T-cell (primary cell): Measurements from ENCODE around the gene C22orf23. TPM values are rescaled to one million over a fixed set of nuclear protein-coding genes. Genes with fewer than 3 reads are reported as not detected.

Experiments used
- ATAC-seq, 4 experiments: fragments of 200-7000 bp in 3 of 4; fragments of 150-1000 bp in 1 of 4; cut with Tn5 transposase; replicated peaks in 1 of 4; 1 replicate in 3 of 4; 2 replicates in 1 of 4; pipeline ENCODE4 v1.10.0; 2021; ENCODE audit warnings: moderate library complexity in 3 of 4, mild to moderate bottlenecking in 2 of 4, moderate number of reproducible peaks in 1 of 4
- CTCF ChIA-PET, 2 donors: fragments of 300-600 bp; sonication (Branson Sonifier 250); formaldehyde crosslinking; loops; one replicate each; lab custom pipeline; 2022; ENCODE audit warnings: antibody characterized with exemption in 2 of 2; lab: Charles Lee
- POLR2A ChIA-PET, 2 donors: fragments of 300-600 bp; sonication (Branson Sonifier 250); formaldehyde crosslinking; loops; one replicate each; lab custom pipeline; 2022; ENCODE audit warnings: antibody characterized with exemption in 2 of 2; lab: Charles Lee
- DNase-seq, 35 experiments: peaks; one replicate each; pipeline versions ENCODE4 v3.0.0 to v3.0.0-alpha.2; 2013 to 2023
- H3K27ac ChIP-seq: one replicate; pipeline ENCODE4 v1.5.1; 2013; ENCODE audit warnings: low read length
- H3K27me3 ChIP-seq, 2 experiments: replicated peaks in 1 of 2; 1 replicate in 1 of 2; 2 replicates in 1 of 2; pipeline versions ENCODE4 v1.6.1 to v1.7.0; 2013; ENCODE audit warnings: low read length in 1 of 2, mixed read lengths in 1 of 2; ENCODE audit not compliant: control insufficient read depth in 2 of 2, insufficient read depth in 2 of 2; ENCODE audit errors: extremely low read depth in 1 of 2
- H3K36me3 ChIP-seq, 2 donors: 1 replicate in 1 of 2; 2 replicates in 1 of 2; pipeline versions ENCODE4 v1.6.1 to v1.7.0; 2013; ENCODE audit warnings: low read length in 1 of 2; ENCODE audit not compliant: control insufficient read depth in 2 of 2, insufficient read depth in 1 of 2; ENCODE audit errors: extremely low read depth in 1 of 2
- H3K4me1 ChIP-seq, 2 experiments: 1 replicate in 1 of 2; 2 replicates in 1 of 2; pipeline versions ENCODE4 v1.6.1 to v1.7.0; 2013; ENCODE audit warnings: low read length in 2 of 2, mixed read lengths in 1 of 2; ENCODE audit not compliant: insufficient read depth in 2 of 2, control insufficient read depth in 1 of 2; ENCODE audit errors: extremely low read depth in 1 of 2
- H3K4me3 ChIP-seq, 2 donors: 1 replicate in 1 of 2; 2 replicates in 1 of 2; pipeline versions ENCODE4 v1.5.1 to v1.7.0; 2013; ENCODE audit warnings: mild to moderate bottlenecking in 2 of 2, low read length in 1 of 2, moderate library complexity in 1 of 2; ENCODE audit not compliant: control insufficient read depth in 1 of 2; ENCODE audit errors: extremely low read depth in 1 of 2
- H3K9me3 ChIP-seq: 2 replicates; pipeline ENCODE4 v1.7.0; 2013
- H3K27ac Mint-ChIP-seq, 2 donors: one replicate each; pipeline ENCODE4 v1.8.0; 2020 to 2021; ENCODE audit warnings: mild to moderate bottlenecking in 2 of 2, mixed read lengths in 2 of 2
- H3K27me3 Mint-ChIP-seq, 2 donors: one replicate each; pipeline ENCODE4 v1.8.0; 2021 to 2022; ENCODE audit warnings: mixed read lengths in 2 of 2
- H3K36me3 Mint-ChIP-seq: one replicate; pipeline ENCODE4 v1.8.0; 2021; ENCODE audit warnings: mixed read lengths
- H3K4me1 Mint-ChIP-seq, 3 donors: one replicate each; pipeline ENCODE4 v1.8.0; 2020 to 2022; ENCODE audit warnings: mixed read lengths in 3 of 3, mild to moderate bottlenecking in 1 of 3
- H3K4me3 Mint-ChIP-seq, 3 donors: one replicate each; pipeline ENCODE4 v1.8.0; 2020 to 2022; ENCODE audit warnings: mild to moderate bottlenecking in 3 of 3, mixed read lengths in 3 of 3, moderate library complexity in 3 of 3
- H3K9me3 Mint-ChIP-seq, 3 donors: one replicate each; pipeline ENCODE4 v1.8.0; 2020 to 2022; ENCODE audit warnings: mixed read lengths in 3 of 3
- WGBS: methylation state at CpG from one replicate; pipeline ENCODE4 v1.1.5; 2013; ENCODE audit warnings: missing lambda C conversion rate; ENCODE audit not compliant: insufficient coverage; 5-methylcytosine and 5-hydroxymethylcytosine counted together
- total RNA-seq, 35 experiments: library from RNA in 6 of 35; stranded (reverse) in 6 of 35; fragments of 120-200 nt in 1 of 35; gene quantifications; one replicate each; pipeline versions ENCODE4 v1.2.1 to v1.2.4 and lab custom pipeline; 2013 to 2026

The C22orf23 gene
- not detected for total RNA-seq
- total RNA-seq (2013) = not detected
- 0 to 0.18 (median 0) reads per million in 29 experiments for total RNA-seq (lab: John Stamatoyannopoulos, UW)

- POLR2A ChIA-PET = interaction anchor here in 1 of 2 donors (0.5 kb wide), 1 partner anchor 15 kb away, joined by 4 read pairs; no protein-coding TSS in a partner anchor
- ATAC-seq = peak; percentile 92 to 96 (median 95)
- under 1% methylated on average over 51 of the region's 52 CpGs for WGBS
- CTCF ChIA-PET = interaction anchor here in 1 of 2 donors (0.6 to 3.4 kb wide), 6 partner anchors 10 to 296 kb away, joined by 3 to 13 read pairs (median 4); no protein-coding TSS in a partner anchor
- peaks cover 0 to 20% of the 10 kb centered on the region in 2 donors for H3K36me3 ChIP-seq
- H3K27me3 ChIP-seq = peaks cover 0 to 18% of the 10 kb centered on the region in 2 experiments
- peak within 1 kb of the TSS; percentile 93 to 97 for H3K4me3 ChIP-seq
- peak; percentile 90 to 99 (median 95) for DNase-seq
- H3K27ac ChIP-seq = peak within 1 kb of the TSS; percentile 6
- Mint-ChIP-seq H3K27me3 (peaks cover 3 to 17% of the 10 kb centered on the region in 2 donors), H3K4me3 (peak within 1 kb of the TSS; percentile 92 to 99 (median 99)), H3K36me3 (peaks cover 21% of the 10 kb centered on the region), H3K9me3 (no peaks in the 10 kb centered on the region), H3K4me1 (peaks cover 45 to 48% (median 45%) of the 10 kb centered on the region in 3 donors), H3K27ac (peak within 1 kb of the TSS; percentile 95 to 97)
- peaks cover 6 to 20% of the 10 kb centered on the region in 2 experiments for H3K4me1 ChIP-seq
- no peaks in the 10 kb centered on the region for H3K9me3 ChIP-seq
These were observed at the start of gene C22orf23, which contains the start of gene POLR2F for GRCh38 chr22:37953437-37954179. Gene C22orf23, minus strand, starts transcription at chr22:37953601. Its CDS starts 452 bp downstream, at chr22:37953149. Gene POLR2F, plus strand, starts transcription at chr22:37953699. Its CDS starts 89 bp downstream, at chr22:37953788.

GRCh38 chr22:37999640-38000272 lies 46.4 kb upstream of the C22orf23 start:
- CTCF ChIA-PET = no interaction called here
- DNase-seq = peak in 3 of 35 experiments; percentile 4 to 13 (median 9)
- WGBS = 71% methylated on average over 15 of the region's 16 CpGs

GRCh38 chr22:37999236-37999635 lies 45.8 kb upstream of the C22orf23 start:
- H3K4me1 Mint-ChIP-seq = peaks cover 5 to 23% (median 23%) of the 10 kb centered on the region in 3 donors
- H3K36me3 ChIP-seq = no peaks in the 10 kb centered on the region
- ATAC-seq (no peak), DNase-seq (no peak)
- ChIA-PET POLR2A (no interaction called here), CTCF (no interaction called here)
- H3K4me1 ChIP-seq = peaks cover 2 to 62% of the 10 kb centered on the region in 2 experiments
- no peak overlapping the region for H3K4me3 ChIP-seq
- H3K9me3 Mint-ChIP-seq = no peaks in the 10 kb centered on the region
- no peak overlapping the region for H3K27ac ChIP-seq
- H3K27ac Mint-ChIP-seq = no peak overlapping the region
- H3K27me3 Mint-ChIP-seq = no peaks in the 10 kb centered on the region
- no peaks in the 10 kb centered on the region for H3K27me3 ChIP-seq
- H3K36me3 Mint-ChIP-seq = peaks cover 6% of the 10 kb centered on the region
- no peak overlapping the region for H3K4me3 Mint-ChIP-seq
- 91% methylated on average over 5 of the region's 10 CpGs for WGBS
- no peaks in the 10 kb centered on the region for H3K9me3 ChIP-seq

More at GRCh38 chr22:37999640-38000272, 46.4 kb upstream of the C22orf23 start:
- H3K36me3 Mint-ChIP-seq = peaks cover 6% of the 10 kb centered on the region
- no peaks in the 10 kb centered on the region for H3K9me3 ChIP-seq
- no peak for ATAC-seq
- H3K4me3 Mint-ChIP-seq = no peak overlapping the region
- no peak overlapping the region for H3K27ac Mint-ChIP-seq
- no peaks in the 10 kb centered on the region for H3K36me3 ChIP-seq
- H3K9me3 Mint-ChIP-seq = no peaks in the 10 kb centered on the region
- no peak overlapping the region for H3K4me3 ChIP-seq
- no peaks in the 10 kb centered on the region for H3K27me3 Mint-ChIP-seq
- no peak overlapping the region for H3K27ac ChIP-seq
- H3K4me1 Mint-ChIP-seq = peaks cover 5 to 23% (median 23%) of the 10 kb centered on the region in 3 donors
- POLR2A ChIA-PET = no interaction called here
- no peaks in the 10 kb centered on the region for H3K27me3 ChIP-seq
- H3K4me1 ChIP-seq = peaks cover 2 to 60% of the 10 kb centered on the region in 2 experiments

GRCh38 chr22:37998543-37998942 lies 45.1 kb upstream of the C22orf23 start:
- WGBS = 81% methylated on average over 6 of the region's 7 CpGs
- Mint-ChIP-seq H3K4me3 (no peak overlapping the region), H3K4me1 (peaks cover 7 to 27% (median 23%) of the 10 kb centered on the region in 3 donors), H3K9me3 (no peaks in the 10 kb centered on the region), H3K27me3 (no peaks in the 10 kb centered on the region), H3K36me3 (peaks cover 6% of the 10 kb centered on the region), H3K27ac (no peak overlapping the region)
- POLR2A ChIA-PET = no interaction called here
- no peaks in the 10 kb centered on the region for H3K9me3 ChIP-seq
- no peak for ATAC-seq
- peaks cover 2 to 67% of the 10 kb centered on the region in 2 experiments for H3K4me1 ChIP-seq
- H3K27ac ChIP-seq = peak overlapping the region; percentile 81
- DNase-seq = no peak
- no peaks in the 10 kb centered on the region for H3K27me3 ChIP-seq
- CTCF ChIA-PET = no interaction called here
- no peaks in the 10 kb centered on the region for H3K36me3 ChIP-seq
- H3K4me3 ChIP-seq = no peak overlapping the region

GRCh38 chr22:37996515-37997246 lies 43.3 kb upstream of the C22orf23 start:
- no peak for DNase-seq
- no peaks in the 10 kb centered on the region for H3K9me3 ChIP-seq
- WGBS = 89% methylated on average over 1 of the region's 8 CpGs
- H3K27ac Mint-ChIP-seq = peak overlapping the region; percentile 58 to 75
- no peak for ATAC-seq
- peaks cover 2 to 77% of the 10 kb centered on the region in 2 experiments for H3K4me1 ChIP-seq
- no peaks in the 10 kb centered on the region for H3K9me3 Mint-ChIP-seq
- H3K4me1 Mint-ChIP-seq = peaks cover 7 to 29% (median 23%) of the 10 kb centered on the region in 3 donors
- H3K36me3 ChIP-seq = no peaks in the 10 kb centered on the region
- H3K27ac ChIP-seq = peak overlapping the region; percentile 81
- H3K36me3 Mint-ChIP-seq = peaks cover 7% of the 10 kb centered on the region
- H3K4me3 ChIP-seq = no peak overlapping the region
- no peak overlapping the region for H3K4me3 Mint-ChIP-seq
- no peaks in the 10 kb centered on the region for H3K27me3 Mint-ChIP-seq
- CTCF ChIA-PET = interaction anchor here in 1 of 2 donors (0.6 kb wide), 1 partner anchor 38 kb away, joined by 3 read pairs; no protein-coding TSS in a partner anchor
- POLR2A ChIA-PET = no interaction called here
- no peaks in the 10 kb centered on the region for H3K27me3 ChIP-seq
